Spleen (tissue), 7 donors: ENCODE measurements around the gene IGSF6.

Experiments
- POLR2A ChIP-seq, 3 donors: fragments of 450-650 bp; IDR thresholded peaks; one replicate each; pipeline ENCODE4 v1.5.1; 2017; ENCODE audit warnings: antibody characterized with exemption in 3 of 3, mild to moderate bottlenecking in 1 of 3
- POLR2AphosphoS5 ChIP-seq, 3 donors: sonication (generic); formaldehyde crosslinking; IDR thresholded peaks; one replicate each; pipeline ENCODE4 v1.5.1; 2017; ENCODE audit warnings: antibody characterized with exemption in 3 of 3
- TF ChIP-seq, protein P1 (sequence below), 11 experiments: fragments of 200-600 bp in 7 of 11; fragments of 450-650 bp in 4 of 11; sonication (generic) in 4 of 11; IDR thresholded peaks in 8 of 11; conservative IDR thresholded peaks in 3 of 11; 1 replicate in 7 of 11; 2 replicates in 4 of 11; pipeline versions ENCODE4 v1.4.0 to v1.8.0; 2016 to 2021; ENCODE audit warnings: antibody characterized with exemption in 11 of 11, inconsistent platforms in 4 of 11, mild to moderate bottlenecking in 1 of 11
- donor health status: DM: no; HTN: no; CAD: no; lungs with moderate emphysema.
- donor health status: DM: no; HTN: no; CAD: no.
- donor health status: DM: no; HTN: no; CAD: no.

DNA sequence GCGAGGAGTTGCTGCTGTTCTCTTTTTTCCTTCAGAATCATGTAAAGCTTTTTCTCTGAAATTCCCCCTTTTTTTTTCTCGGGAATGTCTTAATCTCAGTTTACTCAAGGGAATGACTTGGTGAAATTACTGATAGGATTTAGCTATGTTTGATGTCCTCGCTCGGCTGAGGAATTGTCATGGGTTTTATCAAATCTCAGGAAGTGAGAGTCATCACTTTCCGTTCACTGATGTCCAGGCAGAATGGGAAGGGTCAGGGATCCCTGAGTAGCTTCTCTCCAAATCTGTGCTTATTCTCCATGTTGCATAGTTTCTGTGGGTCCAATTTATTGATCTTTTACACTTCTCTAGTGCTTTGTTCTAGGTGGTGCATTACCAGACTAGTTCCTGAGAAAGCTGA lies 6.3 kb downstream of the IGSF6 start:
- TF ChIP-seq, protein P1, sequence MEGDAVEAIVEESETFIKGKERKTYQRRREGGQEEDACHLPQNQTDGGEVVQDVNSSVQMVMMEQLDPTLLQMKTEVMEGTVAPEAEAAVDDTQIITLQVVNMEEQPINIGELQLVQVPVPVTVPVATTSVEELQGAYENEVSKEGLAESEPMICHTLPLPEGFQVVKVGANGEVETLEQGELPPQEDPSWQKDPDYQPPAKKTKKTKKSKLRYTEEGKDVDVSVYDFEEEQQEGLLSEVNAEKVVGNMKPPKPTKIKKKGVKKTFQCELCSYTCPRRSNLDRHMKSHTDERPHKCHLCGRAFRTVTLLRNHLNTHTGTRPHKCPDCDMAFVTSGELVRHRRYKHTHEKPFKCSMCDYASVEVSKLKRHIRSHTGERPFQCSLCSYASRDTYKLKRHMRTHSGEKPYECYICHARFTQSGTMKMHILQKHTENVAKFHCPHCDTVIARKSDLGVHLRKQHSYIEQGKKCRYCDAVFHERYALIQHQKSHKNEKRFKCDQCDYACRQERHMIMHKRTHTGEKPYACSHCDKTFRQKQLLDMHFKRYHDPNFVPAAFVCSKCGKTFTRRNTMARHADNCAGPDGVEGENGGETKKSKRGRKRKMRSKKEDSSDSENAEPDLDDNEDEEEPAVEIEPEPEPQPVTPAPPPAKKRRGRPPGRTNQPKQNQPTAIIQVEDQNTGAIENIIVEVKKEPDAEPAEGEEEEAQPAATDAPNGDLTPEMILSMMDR (IDR thresholded peaks at IDR 0.05 in 8 of 11, conservative IDR thresholded peaks at IDR 0.05 in 3 of 11): no peak
- TF ChIP-seq POLR2A (IDR thresholded peaks at IDR 0.05) (no peak), POLR2AphosphoS5 (IDR thresholded peaks at IDR 0.05) (no peak)
